ENCODE data around the gene CD22. TPM values are rescaled to one million over a fixed set of nuclear protein-coding genes. Genes with fewer than 3 reads are reported as not detected.

Gene CD22
- total and polyA plus RNA-seq, 2 of the 13 experiments (the other 11 are each of a cell fraction or from before 2014, with no cell fraction given) = 0.71 to 1.7 TPM

DNA sequence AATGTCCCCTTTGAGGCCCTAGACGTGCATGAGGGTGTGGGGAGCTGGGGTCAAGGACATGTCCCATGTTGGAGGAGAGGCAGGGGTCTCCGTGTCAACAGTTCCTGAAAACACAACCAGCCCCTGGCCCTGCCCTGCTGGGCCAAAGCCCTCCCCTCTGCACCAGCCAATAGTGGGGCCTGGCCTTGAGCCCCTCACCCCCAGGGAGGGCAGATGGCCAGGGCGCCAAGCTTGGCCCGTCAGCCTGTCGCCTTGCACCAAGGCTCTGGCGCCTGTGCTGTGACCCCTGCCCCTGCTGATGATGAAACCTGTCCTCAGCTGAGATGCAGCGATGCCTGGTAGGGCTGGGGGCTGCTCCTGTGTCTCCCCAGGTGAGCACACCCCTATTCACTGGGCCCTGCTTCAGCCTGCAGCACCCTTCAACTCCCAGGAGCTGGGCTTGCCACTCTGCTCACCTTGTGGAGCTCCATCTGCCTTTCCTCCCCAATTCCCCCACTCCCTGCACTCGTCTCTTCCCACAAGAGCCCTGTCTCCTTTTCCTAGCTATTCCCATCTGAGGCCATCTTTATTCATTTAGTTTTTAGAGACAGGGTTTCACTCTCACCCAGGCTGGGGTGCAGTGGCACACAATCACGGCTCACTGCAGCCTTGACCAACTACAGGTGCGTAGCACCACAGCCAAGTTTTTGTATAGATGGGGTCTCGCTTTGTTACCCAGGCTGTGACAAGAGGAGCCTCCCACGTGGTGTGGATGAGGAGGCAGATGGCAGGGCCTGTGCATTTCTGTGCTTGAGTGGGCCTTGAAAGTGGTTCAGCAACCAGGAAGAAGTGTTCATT, 48.8 kb upstream of the CD22 start (continued):
- TF ChIP-seq, protein P1, sequence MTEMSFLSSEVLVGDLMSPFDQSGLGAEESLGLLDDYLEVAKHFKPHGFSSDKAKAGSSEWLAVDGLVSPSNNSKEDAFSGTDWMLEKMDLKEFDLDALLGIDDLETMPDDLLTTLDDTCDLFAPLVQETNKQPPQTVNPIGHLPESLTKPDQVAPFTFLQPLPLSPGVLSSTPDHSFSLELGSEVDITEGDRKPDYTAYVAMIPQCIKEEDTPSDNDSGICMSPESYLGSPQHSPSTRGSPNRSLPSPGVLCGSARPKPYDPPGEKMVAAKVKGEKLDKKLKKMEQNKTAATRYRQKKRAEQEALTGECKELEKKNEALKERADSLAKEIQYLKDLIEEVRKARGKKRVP (CRISPR knock-in tag; IDR thresholded peaks at IDR 0.05) = peak in 1 of 2 experiments; percentile 90; a peak in 2 of 4 replicates
- TF ChIP-seq, protein P2, sequence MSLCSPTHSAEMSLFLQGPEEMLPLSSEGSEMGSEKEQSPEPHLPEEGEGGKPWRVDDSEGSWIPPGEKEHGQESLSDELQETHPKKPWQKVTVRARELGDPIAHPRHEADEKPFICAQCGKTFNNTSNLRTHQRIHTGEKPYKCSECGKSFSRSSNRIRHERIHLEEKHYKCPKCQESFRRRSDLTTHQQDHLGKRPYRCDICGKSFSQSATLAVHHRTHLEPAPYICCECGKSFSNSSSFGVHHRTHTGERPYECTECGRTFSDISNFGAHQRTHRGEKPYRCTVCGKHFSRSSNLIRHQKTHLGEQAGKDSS (CRISPR knock-in tag; IDR thresholded peaks at IDR 0.05; ENCODE audit: borderline replicate concordance, low read depth) = peak; percentile 76; the same call in 1 of the 2 replicates
- TF ChIP-seq, protein P3, sequence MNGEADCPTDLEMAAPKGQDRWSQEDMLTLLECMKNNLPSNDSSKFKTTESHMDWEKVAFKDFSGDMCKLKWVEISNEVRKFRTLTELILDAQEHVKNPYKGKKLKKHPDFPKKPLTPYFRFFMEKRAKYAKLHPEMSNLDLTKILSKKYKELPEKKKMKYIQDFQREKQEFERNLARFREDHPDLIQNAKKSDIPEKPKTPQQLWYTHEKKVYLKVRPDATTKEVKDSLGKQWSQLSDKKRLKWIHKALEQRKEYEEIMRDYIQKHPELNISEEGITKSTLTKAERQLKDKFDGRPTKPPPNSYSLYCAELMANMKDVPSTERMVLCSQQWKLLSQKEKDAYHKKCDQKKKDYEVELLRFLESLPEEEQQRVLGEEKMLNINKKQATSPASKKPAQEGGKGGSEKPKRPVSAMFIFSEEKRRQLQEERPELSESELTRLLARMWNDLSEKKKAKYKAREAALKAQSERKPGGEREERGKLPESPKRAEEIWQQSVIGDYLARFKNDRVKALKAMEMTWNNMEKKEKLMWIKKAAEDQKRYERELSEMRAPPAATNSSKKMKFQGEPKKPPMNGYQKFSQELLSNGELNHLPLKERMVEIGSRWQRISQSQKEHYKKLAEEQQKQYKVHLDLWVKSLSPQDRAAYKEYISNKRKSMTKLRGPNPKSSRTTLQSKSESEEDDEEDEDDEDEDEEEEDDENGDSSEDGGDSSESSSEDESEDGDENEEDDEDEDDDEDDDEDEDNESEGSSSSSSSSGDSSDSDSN (CRISPR knock-in tag; IDR thresholded peaks at IDR 0.05) = peak; percentile 63; the same call in 1 of the 2 replicates
- 0 out of 2 replicates have a peak, but pooled peaks have one; percentile 48 for TF ChIP-seq HIVEP1 (CRISPR knock-in tag; IDR thresholded peaks at IDR 0.05)
- peak; percentile 89; the same call in 1 of the 2 replicates for TF ChIP-seq TBX2 (CRISPR knock-in tag; IDR thresholded peaks at IDR 0.05; ENCODE audit: borderline replicate concordance)
- no peak for TF ChIP-seq ZNF34 (CRISPR knock-in tag; IDR thresholded peaks at IDR 0.05; ENCODE audit: borderline replicate concordance)
- TF ChIP-seq, protein P4, sequence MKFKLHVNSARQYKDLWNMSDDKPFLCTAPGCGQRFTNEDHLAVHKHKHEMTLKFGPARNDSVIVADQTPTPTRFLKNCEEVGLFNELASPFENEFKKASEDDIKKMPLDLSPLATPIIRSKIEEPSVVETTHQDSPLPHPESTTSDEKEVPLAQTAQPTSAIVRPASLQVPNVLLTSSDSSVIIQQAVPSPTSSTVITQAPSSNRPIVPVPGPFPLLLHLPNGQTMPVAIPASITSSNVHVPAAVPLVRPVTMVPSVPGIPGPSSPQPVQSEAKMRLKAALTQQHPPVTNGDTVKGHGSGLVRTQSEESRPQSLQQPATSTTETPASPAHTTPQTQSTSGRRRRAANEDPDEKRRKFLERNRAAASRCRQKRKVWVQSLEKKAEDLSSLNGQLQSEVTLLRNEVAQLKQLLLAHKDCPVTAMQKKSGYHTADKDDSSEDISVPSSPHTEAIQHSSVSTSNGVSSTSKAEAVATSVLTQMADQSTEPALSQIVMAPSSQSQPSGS (CRISPR knock-in tag; IDR thresholded peaks at IDR 0.05) = peak; percentile 61; the same call in 1 of the 2 replicates
- TF ChIP-seq, protein P5, sequence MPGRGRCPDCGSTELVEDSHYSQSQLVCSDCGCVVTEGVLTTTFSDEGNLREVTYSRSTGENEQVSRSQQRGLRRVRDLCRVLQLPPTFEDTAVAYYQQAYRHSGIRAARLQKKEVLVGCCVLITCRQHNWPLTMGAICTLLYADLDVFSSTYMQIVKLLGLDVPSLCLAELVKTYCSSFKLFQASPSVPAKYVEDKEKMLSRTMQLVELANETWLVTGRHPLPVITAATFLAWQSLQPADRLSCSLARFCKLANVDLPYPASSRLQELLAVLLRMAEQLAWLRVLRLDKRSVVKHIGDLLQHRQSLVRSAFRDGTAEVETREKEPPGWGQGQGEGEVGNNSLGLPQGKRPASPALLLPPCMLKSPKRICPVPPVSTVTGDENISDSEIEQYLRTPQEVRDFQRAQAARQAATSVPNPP (CRISPR knock-in tag; IDR thresholded peaks at IDR 0.05) = no peak; the same call in 1 of the 2 replicates
- TF ChIP-seq ZSCAN31 (CRISPR knock-in tag; IDR thresholded peaks at IDR 0.05; ENCODE audit: low read depth) = no peak
- TF ChIP-seq ZNF260 (CRISPR knock-in tag; IDR thresholded peaks at IDR 0.05; ENCODE audit: borderline replicate concordance, low read depth) = no peak
- TF ChIP-seq KDM5A (IDR thresholded peaks at IDR 0.05; ENCODE audit: borderline replicate concordance, low read length) = no peak
- TF ChIP-seq CHD4 (IDR thresholded peaks at IDR 0.05; ENCODE audit: borderline replicate concordance, low read length) = peak; percentile 44; the same call in 1 of the 2 replicates
- TF ChIP-seq THAP11 (CRISPR knock-in tag; IDR thresholded peaks at IDR 0.05) = 0 out of 2 replicates have a peak, but pooled peaks have one; percentile 36
- TF ChIP-seq RBFOX2 (IDR thresholded peaks at IDR 0.05; ENCODE audit: low read depth, low read length) = peak; percentile 52; the same call in 1 of the 2 replicates
- TF ChIP-seq, protein P6, sequence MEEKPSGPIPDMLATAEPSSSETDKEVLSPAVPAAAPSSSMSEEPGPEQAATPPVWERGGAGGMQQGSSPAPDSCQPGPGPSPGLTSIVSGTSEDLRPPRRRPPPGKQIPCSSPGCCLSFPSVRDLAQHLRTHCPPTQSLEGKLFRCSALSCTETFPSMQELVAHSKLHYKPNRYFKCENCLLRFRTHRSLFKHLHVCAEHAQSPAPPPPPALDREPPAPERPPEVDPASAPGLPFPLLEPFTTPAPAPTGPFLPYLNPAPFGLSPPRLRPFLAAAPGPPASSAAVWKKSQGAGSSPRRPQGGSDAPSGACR (CRISPR knock-in tag; IDR thresholded peaks at IDR 0.05) = no peak
- peak; percentile 70 for TF ChIP-seq ZFX (CRISPR knock-in tag; IDR thresholded peaks at IDR 0.05; ENCODE audit: low read depth)
- TF ChIP-seq HMG20B (CRISPR knock-in tag; conservative IDR thresholded peaks at IDR 0.05) = no peak
- TF ChIP-seq, protein P7, sequence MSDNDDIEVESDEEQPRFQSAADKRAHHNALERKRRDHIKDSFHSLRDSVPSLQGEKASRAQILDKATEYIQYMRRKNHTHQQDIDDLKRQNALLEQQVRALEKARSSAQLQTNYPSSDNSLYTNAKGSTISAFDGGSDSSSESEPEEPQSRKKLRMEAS (IDR thresholded peaks at IDR 0.05) = peak; percentile 50
- TF ChIP-seq ZNF7 (CRISPR knock-in tag; IDR thresholded peaks at IDR 0.05) = no peak
- TF ChIP-seq ZNF724P (CRISPR knock-in tag; IDR thresholded peaks at IDR 0.05; ENCODE audit: borderline replicate concordance) = no peak

All from HepG2 (cell line).